Measurements from ENCODE around the gene ZNF718. TPM values are rescaled to one million over a fixed set of nuclear protein-coding genes. Genes with fewer than 3 reads are reported as not detected.
"Not testable (repeated sequence)": the region's sequence is repeated elsewhere in the genome, so short reads cannot be mapped to it uniquely, and the experiment has no call there.

The ZNF718 gene
- total and polyA plus RNA-seq, 2 experiments from 2014 or later: 2.5 to 4.7 TPM

DNA sequence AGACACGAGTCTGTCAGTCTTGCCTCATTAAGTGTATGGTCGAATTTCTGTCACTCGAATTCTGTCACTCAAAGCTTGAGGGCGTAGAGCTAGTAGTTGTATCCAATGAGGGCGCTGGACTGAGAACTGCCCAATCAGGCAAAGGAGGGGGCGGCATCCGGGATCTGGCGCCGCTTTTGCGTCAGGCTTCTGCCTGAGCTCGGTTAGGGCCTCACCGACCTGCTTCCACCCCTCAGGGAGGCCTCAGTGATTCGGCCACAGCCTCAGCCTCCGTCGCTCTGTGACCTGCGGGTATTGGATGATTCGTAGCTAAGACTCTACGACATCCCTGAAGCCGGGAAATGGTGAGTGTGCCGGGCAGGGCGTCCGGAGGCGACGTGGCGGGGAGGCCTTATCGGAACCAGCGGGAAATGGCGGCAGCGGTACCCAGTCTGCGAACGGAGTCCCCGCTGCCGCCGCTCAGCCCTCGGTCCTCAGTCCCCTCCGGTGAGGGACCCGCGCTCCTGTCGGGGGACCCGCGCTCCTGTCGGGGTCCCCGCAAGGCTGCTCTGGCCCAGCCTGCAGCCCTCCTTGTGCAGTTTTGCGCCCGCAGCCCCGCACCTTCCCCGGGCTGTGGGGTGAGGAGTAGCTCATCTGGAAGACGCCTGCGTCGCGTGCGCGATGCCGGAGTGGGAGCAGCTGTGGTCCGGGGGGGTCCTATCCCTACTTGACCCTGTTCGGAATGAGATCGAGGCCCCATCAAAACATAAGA, 88.3 kb downstream of the ZNF718 start:
- TF ChIP-seq EZH2 (IDR thresholded peaks at IDR 0.05; ENCODE audit: borderline replicate concordance) (no peak), EZH2phosphoT487 (IDR thresholded peaks at IDR 0.05; ENCODE audit: low read depth, severe bottlenecking, unreplicated experiment) (no peak), CTCF (IDR thresholded peaks at IDR 0.05; ENCODE audit: poor library complexity) (no peak)
- no peak for DNase-seq (ENCODE audit: low spot score)
- no peaks in the 10 kb centered on the region for H3K36me3 ChIP-seq (replicated peaks; ENCODE audit: insufficient read depth, low read depth)
- H3K27ac ChIP-seq: no peak overlapping the region
- no peak overlapping the region for H3K4me2 ChIP-seq
- H3K4me1 ChIP-seq (ENCODE audit: insufficient read depth): no peaks in the 10 kb centered on the region
- no peaks in the 10 kb centered on the region for H4K20me1 ChIP-seq (ENCODE audit: insufficient read depth, poor library complexity, severe bottlenecking)
- no peaks in the 10 kb centered on the region for H3K9me3 ChIP-seq (ENCODE audit: low read depth)
- no peak overlapping the region for H3K4me3 ChIP-seq
- 97% methylated on average over 55 of the region's 57 CpGs for WGBS (ENCODE audit: low lambda C conversion rate, missing lambda C conversion rate)
- no peak overlapping the region for H2AFZ ChIP-seq
- H3K9me2 ChIP-seq (replicated peaks; ENCODE audit: insufficient read depth): no peaks in the 10 kb centered on the region
- no peaks in the 10 kb centered on the region for H3K27me3 ChIP-seq
- H3K79me2 ChIP-seq: no peaks in the 10 kb centered on the region

- H3K79me2 ChIP-seq; H3K4me2 ChIP-seq; H4K20me1 ChIP-seq (ENCODE audit: insufficient read depth, poor library complexity, severe bottlenecking); H3K27me3 ChIP-seq; H3K36me3 ChIP-seq (replicated peaks; ENCODE audit: insufficient read depth, low read depth); H3K27ac ChIP-seq; H3K9me2 ChIP-seq (replicated peaks; ENCODE audit: insufficient read depth); H3K4me3 ChIP-seq; H2AFZ ChIP-seq; H3K4me1 ChIP-seq (ENCODE audit: insufficient read depth); H3K9me3 ChIP-seq (ENCODE audit: low read depth); DNase-seq (ENCODE audit: low spot score): not testable (repeated sequence)
- 96% methylated on average over 13 of the region's 13 CpGs for WGBS (ENCODE audit: low lambda C conversion rate, missing lambda C conversion rate)
Measured at GRCh38 chr4:213189-213535, 88.9 kb downstream of the ZNF718 start.

Other genes with a start within 250 kb of the ZNF718 start
- gene ZNF595, start 71.2 kb upstream of the ZNF718 start, total RNA-seq: 11.3 and 16.4 TPM in 2 replicates
- gene ZNF595, start 71.2 kb upstream of the ZNF718 start, polyA plus RNA-seq: 4.2 and 6.3 TPM in 2 replicates
- not detected in 2 replicates for gene ZNF732, start 181.0 kb downstream of the ZNF718 start, total RNA-seq
- gene ZNF732, start 181.0 kb downstream of the ZNF718 start, polyA plus RNA-seq: not detected in 2 replicates
- 12.8 and 20.3 TPM in 2 replicates for gene ZNF141, start 213.3 kb downstream of the ZNF718 start, total RNA-seq
- gene ZNF141, start 213.3 kb downstream of the ZNF718 start, polyA plus RNA-seq: 3.7 and 7.4 TPM in 2 replicates